Lower leg skin (tissue), 4 donors: ENCODE data around the gene THSD7B. TPM values are rescaled to one million over a fixed set of nuclear protein-coding genes. Genes with fewer than 3 reads are reported as not detected.

Experiments used
- DNase-seq, 2 donors: peaks; one replicate each; pipeline ENCODE4 v3.0.0-alpha.2; 2019; ENCODE audit warnings: low spot score in 2 of 2
- H3K4me3 ChIP-seq: fragments of 200-600 bp; sonication (generic); 2 replicates; pipeline ENCODE4 v1.5.1; 2017; ENCODE audit warnings: mild to moderate bottlenecking, low read depth; ENCODE audit not compliant: poor library complexity, severe bottlenecking
- CTCF ChIP-seq, 3 donors: fragments of 450-650 bp; IDR thresholded peaks; one replicate each; pipeline ENCODE4 v1.5.1; 2016; ENCODE audit warnings: antibody characterized with exemption in 3 of 3, mild to moderate bottlenecking in 3 of 3, moderate library complexity in 2 of 3
- POLR2A ChIP-seq, 2 donors: fragments of 450-650 bp; IDR thresholded peaks; one replicate each; pipeline ENCODE4 v1.6.1; 2016 to 2017; ENCODE audit warnings: antibody characterized with exemption in 2 of 2, mild to moderate bottlenecking in 1 of 2, moderate library complexity in 1 of 2
- WGBS, 2 donors: methylation state at CpG; one replicate each; pipeline ENCODE4 v1.1.5; 2018; 5-methylcytosine and 5-hydroxymethylcytosine counted together
- intact Hi-C: fragments of 100-400 bp; cut with DNase I; formaldehyde crosslinking; loops from one replicate; pipeline ENCODE4 v1.15.0; 2023; ENCODE audit warnings: low total_unique reads
- total RNA-seq, 4 donors: library from RNA; depleted of rRNA; stranded (reverse); fragments of >200 nt; gene quantifications; one replicate each; pipeline ENCODE4 v1.1.0, GENCODE V29; 2016

The THSD7B gene
- total RNA-seq, 4 donors from 2014 or later, result not detected

GRCh38 chr2:137031731-137032130 is 266.4 kb downstream of the THSD7B start:
- no peak overlapping the region for H3K4me3 ChIP-seq
- TF ChIP-seq CTCF (IDR thresholded peaks at IDR 0.05), result no peak
- 74 to 82% methylated on average over 4 of the region's 4 CpGs for WGBS, 2 donors
- intact Hi-C loops, result no loop called here
- DNase-seq, result no peak

GRCh38 chr2:137036619-137037018 is 271.3 kb downstream of the THSD7B start:
- H3K4me3 ChIP-seq, result no peak overlapping the region
- DNase-seq, result no peak
- TF ChIP-seq CTCF (IDR thresholded peaks at IDR 0.05), result no peak
- no peak for TF ChIP-seq POLR2A (IDR thresholded peaks at IDR 0.05)
- intact Hi-C loops, result no loop called here
- WGBS, 2 donors, result 94 to 96% methylated on average over 1 of the region's 1 CpG

- H3K4me3 ChIP-seq, result no peak overlapping the region
- no peak for DNase-seq
- 74 to 80% methylated on average over 2 of the region's 2 CpGs for WGBS, 2 donors
- intact Hi-C loops, result no loop called here
- no peak for TF ChIP-seq POLR2A (IDR thresholded peaks at IDR 0.05)
- TF ChIP-seq CTCF (IDR thresholded peaks at IDR 0.05), result no peak
Measured at GRCh38 chr2:137039482-137040152, 274.3 kb downstream of the THSD7B start.

- no peak overlapping the region for H3K4me3 ChIP-seq
- intact Hi-C loops, result no loop called here
- no peak for DNase-seq
- WGBS, 2 donors, result 80 to 85% methylated on average over 5 of the region's 5 CpGs
- TF ChIP-seq CTCF (IDR thresholded peaks at IDR 0.05), result no peak
- no peak for TF ChIP-seq POLR2A (IDR thresholded peaks at IDR 0.05)
Measured at GRCh38 chr2:137047369-137047768, 282.0 kb downstream of the THSD7B start.

GRCh38 chr2:137048455-137048854 is 283.1 kb downstream of the THSD7B start:
- TF ChIP-seq POLR2A (IDR thresholded peaks at IDR 0.05) (no peak), CTCF (IDR thresholded peaks at IDR 0.05) (no peak)
- WGBS, 2 donors, result 79 to 82% methylated on average over 5 of the region's 5 CpGs
- no peak overlapping the region for H3K4me3 ChIP-seq
- no peak for DNase-seq
- intact Hi-C loops, result no loop called here

GRCh38 chr2:137049518-137049917 is 284.2 kb downstream of the THSD7B start:
- TF ChIP-seq POLR2A (IDR thresholded peaks at IDR 0.05) (no peak), CTCF (IDR thresholded peaks at IDR 0.05) (no peak)
- intact Hi-C loops, result no loop called here
- H3K4me3 ChIP-seq, result no peak overlapping the region
- DNase-seq, result no peak
